OCI-LY7 (cell line): Measurements from ENCODE around the gene TAF11L5.

Experiments used
- EZH2phosphoT487 ChIP-seq: fragments of 200-600 bp; sonication (generic); IDR thresholded peaks from 2 replicates; pipeline ENCODE4 v1.6.1; 2018; ENCODE audit warnings: low read depth, borderline replicate concordance, mild to moderate bottlenecking, mixed run types, antibody characterized with exemption, low read length, moderate library complexity, mixed read lengths
- TF ChIP-seq, protein P1 (sequence below): fragments of 200-600 bp; sonication (generic); conservative IDR thresholded peaks from 2 replicates; pipeline ENCODE4 v1.5.1; 2014; ENCODE audit warnings: mild to moderate bottlenecking, antibody characterized with exemption, low read length, moderate library complexity, mixed read lengths

DNA sequence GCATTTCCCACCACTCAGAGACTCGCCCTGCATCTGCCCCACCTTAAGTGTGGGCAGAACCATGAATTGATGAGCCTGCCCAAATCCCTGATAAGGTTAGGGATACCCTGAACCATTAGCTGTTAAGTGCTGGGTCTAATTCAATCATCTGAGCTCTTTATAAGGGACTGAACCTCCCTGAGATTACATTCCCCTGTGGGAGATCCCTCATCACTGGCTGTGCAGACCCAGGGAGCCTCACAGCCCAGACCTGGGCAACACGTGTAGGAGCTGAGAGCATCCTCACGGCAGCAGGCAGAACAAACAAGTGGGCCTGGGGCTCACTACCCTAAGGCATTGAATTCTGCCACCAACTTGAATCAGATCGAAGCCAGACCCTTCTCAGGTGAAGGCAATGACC lies 27.6 kb upstream of the TAF11L5 start:
- TF ChIP-seq, protein P1, sequence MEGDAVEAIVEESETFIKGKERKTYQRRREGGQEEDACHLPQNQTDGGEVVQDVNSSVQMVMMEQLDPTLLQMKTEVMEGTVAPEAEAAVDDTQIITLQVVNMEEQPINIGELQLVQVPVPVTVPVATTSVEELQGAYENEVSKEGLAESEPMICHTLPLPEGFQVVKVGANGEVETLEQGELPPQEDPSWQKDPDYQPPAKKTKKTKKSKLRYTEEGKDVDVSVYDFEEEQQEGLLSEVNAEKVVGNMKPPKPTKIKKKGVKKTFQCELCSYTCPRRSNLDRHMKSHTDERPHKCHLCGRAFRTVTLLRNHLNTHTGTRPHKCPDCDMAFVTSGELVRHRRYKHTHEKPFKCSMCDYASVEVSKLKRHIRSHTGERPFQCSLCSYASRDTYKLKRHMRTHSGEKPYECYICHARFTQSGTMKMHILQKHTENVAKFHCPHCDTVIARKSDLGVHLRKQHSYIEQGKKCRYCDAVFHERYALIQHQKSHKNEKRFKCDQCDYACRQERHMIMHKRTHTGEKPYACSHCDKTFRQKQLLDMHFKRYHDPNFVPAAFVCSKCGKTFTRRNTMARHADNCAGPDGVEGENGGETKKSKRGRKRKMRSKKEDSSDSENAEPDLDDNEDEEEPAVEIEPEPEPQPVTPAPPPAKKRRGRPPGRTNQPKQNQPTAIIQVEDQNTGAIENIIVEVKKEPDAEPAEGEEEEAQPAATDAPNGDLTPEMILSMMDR, result no peak
- no peak for TF ChIP-seq EZH2phosphoT487
